IMR-90 (cell line): ENCODE results near the gene ITPKB. TPM values are rescaled to one million over a fixed set of nuclear protein-coding genes. Genes with fewer than 3 reads are reported as not detected.

Experiments used
- ATAC-seq: fragments of 200-7000 bp; cut with Tn5 transposase; 2 replicates; pipeline ENCODE4 v1.9.1; 2020; ENCODE audit warnings: low read depth, mild to moderate bottlenecking, moderate library complexity
- BruUV-seq: library from RNA; stranded (reverse); fragments of 400-500 nt; replicated peaks from 2 replicates; lab custom pipeline; 2021; lab: Mats Ljungman, UMichigan
- CTCF ChIA-PET: fragments of 300-600 bp; formaldehyde crosslinking; extraction: SDS; loops from one replicate; lab custom pipeline; 2021; ENCODE audit warnings: antibody characterized with exemption; lab: Yijun Ruan, JAX
- POLR2A ChIA-PET: fragments of 300-600 bp; sonication (Branson Sonifier 250); formaldehyde crosslinking; loops from one replicate; lab custom pipeline; 2022; ENCODE audit warnings: antibody characterized with exemption; ENCODE audit not compliant: unreplicated experiment; lab: Charles Lee
- DNase-seq: peaks from one replicate; pipeline ENCODE4 v3.0.0; 2013
- H2AFZ ChIP-seq: replicated peaks from 2 replicates; pipeline ENCODE3; 2013; ENCODE audit warnings: low read length, mild to moderate bottlenecking; ENCODE audit not compliant: poor library complexity
- H2AK5ac ChIP-seq: 2 replicates; pipeline ENCODE4 v1.6.1; 2013; ENCODE audit warnings: low read depth, low read length, inconsistent platforms
- H2AK9ac ChIP-seq: replicated peaks from 2 replicates; pipeline ENCODE3; 2013; ENCODE audit warnings: mild to moderate bottlenecking, low read depth, low read length, moderate library complexity; ENCODE audit not compliant: poor library complexity
- H2BK120ac ChIP-seq: 2 replicates; pipeline ENCODE4 v1.6.1; 2013; ENCODE audit warnings: low read depth, low read length, inconsistent platforms
- H2BK15ac ChIP-seq: 3 replicates; pipeline ENCODE4 v1.6.1; 2013; ENCODE audit warnings: low read depth, low read length, inconsistent platforms
- H2BK20ac ChIP-seq: 2 replicates; pipeline ENCODE4 v1.6.1; 2013; ENCODE audit warnings: low read depth, mild to moderate bottlenecking, inconsistent platforms, low read length, moderate library complexity
- H2BK5ac ChIP-seq: 2 replicates; pipeline ENCODE4 v1.6.1; 2013; ENCODE audit warnings: mild to moderate bottlenecking, low read depth, low read length, inconsistent platforms; ENCODE audit not compliant: poor library complexity, severe bottlenecking
- H3K14ac ChIP-seq: replicated peaks from 2 replicates; pipeline ENCODE4 v1.6.1; 2013; ENCODE audit warnings: low read depth, low read length, inconsistent platforms
- H3K18ac ChIP-seq: 2 replicates; pipeline ENCODE4 v1.6.1; 2013; ENCODE audit warnings: low read depth, low read length, control low read depth
- H3K23ac ChIP-seq: 2 replicates; pipeline ENCODE4 v1.6.1; 2013; ENCODE audit warnings: low read depth, low read length, inconsistent platforms
- H3K27ac ChIP-seq: 2 replicates; pipeline ENCODE4 v1.5.1; 2013; ENCODE audit warnings: mild to moderate bottlenecking, control low read depth, low read length; ENCODE audit not compliant: insufficient read depth
- H3K27me3 ChIP-seq: 2 replicates; pipeline ENCODE4 v1.6.1; 2013; ENCODE audit warnings: low read length; ENCODE audit not compliant: control insufficient read depth, insufficient read depth
- H3K36me3 ChIP-seq: 2 replicates; pipeline ENCODE4 v1.6.1; 2013; ENCODE audit warnings: low read length, mixed read lengths; ENCODE audit not compliant: control insufficient read depth, insufficient read depth
- H3K4ac ChIP-seq: 2 replicates; pipeline ENCODE4 v1.6.1; 2013; ENCODE audit warnings: low read depth, low read length, inconsistent platforms
- H3K4me1 ChIP-seq: 2 replicates; pipeline ENCODE4 v1.6.1; 2013; ENCODE audit warnings: low read length, mixed read lengths; ENCODE audit not compliant: control insufficient read depth, insufficient read depth
- H3K4me2 ChIP-seq: 2 replicates; pipeline ENCODE4 v1.6.1; 2013; ENCODE audit warnings: low read depth, mild to moderate bottlenecking, control low read depth, low read length, moderate library complexity
- H3K4me3 ChIP-seq: 2 replicates; pipeline ENCODE4 v1.5.1; 2013; ENCODE audit warnings: low read depth, mild to moderate bottlenecking, control low read depth, low read length, moderate library complexity; ENCODE audit not compliant: insufficient read depth
- H3K56ac ChIP-seq: 2 replicates; pipeline ENCODE4 v1.6.1; 2013; ENCODE audit warnings: low read length, inconsistent platforms; ENCODE audit not compliant: insufficient read depth; ENCODE audit errors: extremely low read depth
- H3K79me1 ChIP-seq, 2 experiments: 2 replicates each; pipeline ENCODE4 v1.6.1; 2013; ENCODE audit warnings: low read length in 2 of 2, inconsistent platforms in 1 of 2, low read depth in 1 of 2
- H3K9ac ChIP-seq: 2 replicates; pipeline ENCODE4 v1.6.1; 2013; ENCODE audit warnings: low read depth, low read length, control low read depth
- H3K9me1 ChIP-seq: 2 replicates; pipeline ENCODE4 v1.6.1; 2013; ENCODE audit warnings: low read length, inconsistent platforms; ENCODE audit not compliant: insufficient read depth
- H3K9me3 ChIP-seq: 2 replicates; pipeline ENCODE4 v1.6.1; 2013; ENCODE audit warnings: low read length; ENCODE audit not compliant: control insufficient read depth, insufficient read depth
- H4K20me1 ChIP-seq: 2 replicates; pipeline ENCODE4 v1.6.1; 2013; ENCODE audit warnings: low read length, inconsistent platforms; ENCODE audit not compliant: insufficient read depth
- H4K5ac ChIP-seq: 2 replicates; pipeline ENCODE4 v1.6.1; 2013; ENCODE audit warnings: mild to moderate bottlenecking, low read depth, low read length, control low read depth
- H4K8ac ChIP-seq, 2 experiments: 2 replicates each; pipeline ENCODE4 v1.6.1; 2013; ENCODE audit warnings: low read depth in 2 of 2, low read length in 2 of 2, control low read depth in 1 of 2, inconsistent platforms in 1 of 2
- H4K91ac ChIP-seq: 2 replicates; pipeline ENCODE4 v1.6.1; 2013; ENCODE audit warnings: low read depth, low read length, inconsistent platforms; ENCODE audit not compliant: insufficient read depth
- BHLHE40 ChIP-seq: fragments of 150-350 bp; IDR thresholded peaks from 2 replicates; pipeline ENCODE4 v1.6.1; 2016; ENCODE audit warnings: mild to moderate bottlenecking, low read depth, low read length
- CHD1 ChIP-seq: IDR thresholded peaks from 2 replicates; pipeline ENCODE4 v1.6.1; 2012; ENCODE audit warnings: low read depth, low read length, improper control_type of control experiment
- CTCF ChIP-seq: conservative IDR thresholded peaks from 2 replicates; pipeline ENCODE4 v1.5.1; 2012; ENCODE audit warnings: mild to moderate bottlenecking, low read depth, low read length, improper control_type of control experiment
- MAZ ChIP-seq: IDR thresholded peaks from 2 replicates; pipeline ENCODE4 v1.6.1; 2012; ENCODE audit warnings: low read depth, mild to moderate bottlenecking, low read length, improper control_type of control experiment, moderate library complexity, borderline replicate concordance
- POLR2A ChIP-seq: IDR thresholded peaks from 2 replicates; pipeline ENCODE4 v1.6.1; 2012; ENCODE audit warnings: mild to moderate bottlenecking, low read depth, low read length
- RAD21 ChIP-seq: IDR thresholded peaks from 2 replicates; pipeline ENCODE4 v1.6.1; 2012; ENCODE audit warnings: low read length, improper control_type of control experiment
- RCOR1 ChIP-seq: IDR thresholded peaks from 2 replicates; pipeline ENCODE4 v1.6.1; 2012; ENCODE audit warnings: mild to moderate bottlenecking, low read length, improper control_type of control experiment; ENCODE audit not compliant: insufficient replicate concordance
- WGBS, 2 experiments: methylation state at CpG; one replicate each; pipeline versions ENCODE4 v1.1.5 to v1.1.7; 2013; ENCODE audit warnings: missing lambda C conversion rate in 2 of 2; ENCODE audit not compliant: insufficient read length in 1 of 2; ENCODE audit errors: extremely low coverage in 2 of 2; 5-methylcytosine and 5-hydroxymethylcytosine counted together
- dilution Hi-C: fragments of 300-500 bp; cut with HindIII; formaldehyde crosslinking; loops from one replicate; pipeline ENCODE4 v1.14.3; 2018; ENCODE audit warnings: low sequenced_read_pairs; ENCODE audit not compliant: unreplicated experiment
- in situ Hi-C: fragments of 300-500 bp; cut with MboI; formaldehyde crosslinking; loops from 3 replicates; pipeline ENCODE4 v1.14.3; 2019; ENCODE audit warnings: low sequenced_read_pairs, inconsistent platforms, mixed read lengths
- intact Hi-C: fragments of 100-400 bp; cut with micrococcal nuclease; formaldehyde crosslinking; loops from 2 replicates; pipeline ENCODE4 v1.10.0; 2022
- polyA plus RNA-seq, 3 experiments: library from polyadenylated mRNA; depleted of rRNA; stranded (reverse); fragments of >200 nt; gene quantifications; 2 replicates each; pipeline ENCODE4 v1.2.3, GENCODE V29; 2012; ENCODE audit warnings: low replicate concordance in 1 of 3
- total RNA-seq: library from RNA; depleted of rRNA; stranded (reverse); fragments of >200 nt; gene quantifications from 2 replicates; pipeline ENCODE4 v1.2.3, GENCODE V29; 2012

The ITPKB gene
- total and polyA plus RNA-seq, 2 of the 4 experiments (the other 2 are of a cell fraction), result 0.72 to 1.4 TPM

- peaks cover 9% of the 10 kb centered on the region for H3K9me1 ChIP-seq
- DNase-seq, result no peak
- H4K5ac ChIP-seq, result no peak overlapping the region
- POLR2A ChIA-PET, result no interaction called here
- no peak overlapping the region for H2BK5ac ChIP-seq
- no peaks in the 10 kb centered on the region for H3K9me3 ChIP-seq
- CTCF ChIA-PET, result no interaction called here
- H3K4me3 ChIP-seq, result no peak overlapping the region
- H4K20me1 ChIP-seq, result no peaks in the 10 kb centered on the region
- no peak overlapping the region for H2AFZ ChIP-seq
- no peak overlapping the region for H3K23ac ChIP-seq
- H2AK9ac ChIP-seq, result no peak overlapping the region
- H3K27me3 ChIP-seq, result no peaks in the 10 kb centered on the region
- no peak overlapping the region for H3K4me2 ChIP-seq
- H2AK5ac ChIP-seq, result no peak overlapping the region
- TF ChIP-seq MAZ, result no peak
- no peak for TF ChIP-seq CTCF
- no peak for TF ChIP-seq POLR2A
- no peak for TF ChIP-seq RCOR1
- no peak for TF ChIP-seq RAD21
- TF ChIP-seq CHD1, result no peak
- TF ChIP-seq BHLHE40, result no peak
- H3K18ac ChIP-seq, result no peak overlapping the region
- in situ Hi-C loops, result no loop called here
- peaks cover 22% of the 10 kb centered on the region for H3K4me1 ChIP-seq
- H4K8ac ChIP-seq, result no peak overlapping the region
- H3K4ac ChIP-seq, result no peak overlapping the region
- H2BK15ac ChIP-seq, result no peak overlapping the region
- H3K36me3 ChIP-seq, result peaks cover 7% of the 10 kb centered on the region
- H2BK120ac ChIP-seq, result no peak overlapping the region
- H2BK20ac ChIP-seq, result no peak overlapping the region
- no peak overlapping the region for H3K9ac ChIP-seq
- intact Hi-C loops, result no loop called here
- H3K56ac ChIP-seq, result no peak overlapping the region
- no peak overlapping the region for H3K14ac ChIP-seq
- no peaks in the 10 kb centered on the region for H3K79me1 ChIP-seq
- ATAC-seq, result no peak
- no peak overlapping the region for H3K27ac ChIP-seq
- dilution Hi-C loops, result no loop called here
- BruUV-seq, result no TSS peak
- no peak overlapping the region for H4K91ac ChIP-seq
- WGBS, 2 experiments, result 83% methylated on average over 1 of the region's 8 CpGs; no CpG with 5 or more reads in 1 of the 2 experiments
Observed at GRCh38 chr1:226647719-226648118, 91.4 kb downstream of the ITPKB start.
